Psoas muscle (tissue), 8 donors: ENCODE results near the gene HCLS1. TPM values are rescaled to one million over a fixed set of nuclear protein-coding genes. Genes with fewer than 3 reads are reported as not detected.

Experiments
- ATAC-seq, 4 donors: fragments of 200-7000 bp; cut with Tn5 transposase; one replicate each; pipeline ENCODE4 v1.9.1; 2020; ENCODE audit warnings: moderate library complexity in 3 of 4, mild to moderate bottlenecking in 2 of 4
- DNase-seq, 2 donors: peaks; one replicate each; pipeline ENCODE4 v3.0.0-alpha.2; 2020
- H3K27ac ChIP-seq: fragments of 200-600 bp; one replicate; pipeline ENCODE4 v1.8.0; 2022
- H3K27me3 ChIP-seq, 3 donors: fragments of 200-600 bp in 1 of 3; one replicate each; pipeline versions ENCODE4 v1.6.1 to v1.8.0; 2013 to 2022; ENCODE audit warnings: low read length in 2 of 3, mild to moderate bottlenecking in 2 of 3, moderate library complexity in 1 of 3; ENCODE audit not compliant: insufficient read depth in 3 of 3
- H3K36me3 ChIP-seq, 2 donors: fragments of 200-600 bp in 1 of 2; one replicate each; pipeline versions ENCODE4 v1.6.1 to v1.8.0; 2013 to 2022; ENCODE audit warnings: low read depth in 1 of 2, mild to moderate bottlenecking in 1 of 2, moderate library complexity in 1 of 2; ENCODE audit not compliant: insufficient read depth in 1 of 2
- H3K4me1 ChIP-seq: fragments of 200-600 bp; one replicate; pipeline ENCODE4 v1.8.0; 2022
- H3K4me3 ChIP-seq: fragments of 200-600 bp; one replicate; pipeline ENCODE4 v1.8.0; 2022; ENCODE audit warnings: mild to moderate bottlenecking
- H3K9me3 ChIP-seq: fragments of 200-600 bp; one replicate; pipeline ENCODE4 v1.8.0; 2022
- CTCF ChIP-seq: fragments of 200-600 bp; IDR thresholded peaks from one replicate; pipeline ENCODE4 v1.8.0; 2022; ENCODE audit warnings: antibody characterized with exemption
- WGBS, 3 donors: extraction: QIAGEN DNeasy Blood & Tissue Kit; methylation state at CpG; one replicate each; pipeline versions ENCODE4 v1.1.6 to v1.1.7; 2013; 5-methylcytosine and 5-hydroxymethylcytosine counted together
- intact Hi-C, 2 donors: fragments of 100-400 bp; cut with DNase I; formaldehyde crosslinking; loops; one replicate each; pipeline versions ENCODE4 v1.11.0 to v1.14.2; 2022
- polyA plus RNA-seq, 3 donors: library from polyadenylated mRNA; stranded (reverse); fragments of 200-250 nt; gene quantifications; one replicate each; pipeline ENCODE4 v1.2.3, GENCODE V29; 2013
- total RNA-seq, 4 donors: library from RNA; stranded (reverse); fragmentation: NEBNext Ultra II Directional in 2 of 4; extraction: Animal tissue kit (Norgen Biotek cat#: 25700) in 2 of 4; gene quantifications; one replicate each; pipeline versions ENCODE4 v1.2.1 to v1.2.4, GENCODE V29; 2021 to 2023
- donor health status: healthy with polysubstance abuse.
- donor health status: DM: no; HTN: no; CAD: no; lungs with moderate emphysema.
- donor health status: Bipolar disorder and iron deficiency.
- donor health status: healthy.
- donor health status: DM: yes; HTN: yes; CAD: no.
- donor health status: DM: no; HTN: no; CAD: no.
- donor health status: DM: no; HTN: no; CAD: no.
- donor health status: DM: yes; HTN: yes; CAD: no.

HCLS1 gene
- total and polyA plus RNA-seq, 7 donors = 2.8 to 9.9 (median 6.9) TPM

- DNase-seq (no peak), ATAC-seq (no peak)
- TF ChIP-seq CTCF = no peak
- H3K36me3 ChIP-seq = no peaks in the 10 kb centered on the region
- H3K27me3 ChIP-seq = no peaks in the 10 kb centered on the region
- H3K4me1 ChIP-seq = no peaks in the 10 kb centered on the region
- no peak overlapping the region for H3K27ac ChIP-seq
- H3K9me3 ChIP-seq = no peaks in the 10 kb centered on the region
- WGBS, 3 donors = 93 to 100% (median 95%) methylated on average over 1 of the region's 1 CpG
- intact Hi-C loops = no loop called here
- no peak overlapping the region for H3K4me3 ChIP-seq
These were observed 76.3 kb downstream of the HCLS1 start for GRCh38 chr3:121584418-121584817.

- Histone ChIP-seq H3K9me3 (no peaks in the 10 kb centered on the region), H3K27ac (no peak overlapping the region), H3K4me1 (no peaks in the 10 kb centered on the region), H3K36me3 (no peaks in the 10 kb centered on the region), H3K27me3 (no peaks in the 10 kb centered on the region), H3K4me3 (no peak overlapping the region)
- no peak for TF ChIP-seq CTCF
- no peak for ATAC-seq
- WGBS, 3 donors = 54 to 80% (median 65%) methylated on average over 2 of the region's 2 CpGs
- intact Hi-C loops = no loop called here
- DNase-seq = no peak
These were observed 79.0 kb downstream of the HCLS1 start for GRCh38 chr3:121581691-121582090.

Other genes with a start within 250 kb of the HCLS1 start
- under 1 TPM; 0.13 to 0.90 (median 0.50) TPM for gene POLQ, start 114.9 kb downstream of the HCLS1 start, total RNA-seq
- under 1 TPM; 0.01 to 0.30 (median 0.04) TPM for gene POLQ, start 114.9 kb downstream of the HCLS1 start, polyA plus RNA-seq
- not detected for gene ARGFX, start 93.0 kb downstream of the HCLS1 start, total RNA-seq
- not detected for gene ARGFX, start 93.0 kb downstream of the HCLS1 start, polyA plus RNA-seq
- gene FBXO40, start 67.5 kb downstream of the HCLS1 start, total RNA-seq = 100 to 1,000 TPM in 1 of 4 donors, 10 to 100 TPM in 3; 33.0 to 152 (median 62.6) TPM
- gene FBXO40, start 67.5 kb downstream of the HCLS1 start, polyA plus RNA-seq = 10 to 100 TPM in 2 of 3 donors, under 1 TPM in 1; 0.95 to 28.1 (median 14.1) TPM
- gene GOLGB1, start 88.8 kb upstream of the HCLS1 start, total RNA-seq = 10 to 100 TPM; 20.6 to 30.7 (median 23.6) TPM
- 10 to 100 TPM in 1 of 3 donors, 1 to 10 TPM in 2; 7.5 to 16.1 (median 7.7) TPM for gene GOLGB1, start 88.8 kb upstream of the HCLS1 start, polyA plus RNA-seq
- gene IQCB1, start 174.2 kb upstream of the HCLS1 start, total RNA-seq = 1 to 10 TPM; 5.8 to 8.3 (median 6.8) TPM
- gene IQCB1, start 174.2 kb upstream of the HCLS1 start, polyA plus RNA-seq = 10 to 100 TPM in 1 of 3 donors, 1 to 10 TPM in 2; 5.7 to 10.1 (median 8.5) TPM
- gene EAF2, start 174.3 kb upstream of the HCLS1 start, total RNA-seq = 1 to 10 TPM; 1.5 to 5.3 (median 5.0) TPM
- gene EAF2, start 174.3 kb upstream of the HCLS1 start, polyA plus RNA-seq = 1 to 10 TPM; 3.2 to 4.6 (median 3.4) TPM
- gene SLC15A2, start 233.5 kb upstream of the HCLS1 start, total RNA-seq = 1 to 10 TPM in 1 of 4 donors, under 1 TPM in 3; 0.52 to 1.8 (median 0.68) TPM
- gene SLC15A2, start 233.5 kb upstream of the HCLS1 start, polyA plus RNA-seq = under 1 TPM; 0.30 to 0.38 (median 0.36) TPM